SK-N-SH (cell line): ENCODE data around the gene KLF15. TPM values are rescaled to one million over a fixed set of nuclear protein-coding genes. Genes with fewer than 3 reads are reported as not detected.

Experiments used
- CTCF ChIA-PET: fragments of 300-600, 350-600 bp; formaldehyde crosslinking; extraction: SDS; loops from one replicate; lab custom pipeline; 2021; lab: Yijun Ruan, JAX
- POLR2A ChIA-PET: fragments of 350-600 bp; sonication (Branson Sonifier 250); formaldehyde crosslinking; extraction: SDS; loops from one replicate; lab custom pipeline; 2020; ENCODE audit warnings: antibody characterized with exemption, inconsistent platforms; lab: Yijun Ruan, JAX
- DNase-seq: peaks from one replicate; pipeline ENCODE4 v3.0.0; 2012
- H2AFZ ChIP-seq: fragments of 200-600 bp; sonication (generic); 2 replicates; pipeline ENCODE4 v1.8.1; 2016; ENCODE audit warnings: antibody characterized with exemption, mild to moderate bottlenecking, low read depth
- H3F3A ChIP-seq: fragments of 200-600 bp; sonication (generic); replicated peaks from 2 replicates; pipeline ENCODE3; 2016; ENCODE audit warnings: antibody characterized with exemption, mild to moderate bottlenecking; ENCODE audit not compliant: insufficient read depth
- H3K27ac ChIP-seq, 2 experiments: fragments of 200-500 bp in 1 of 2; fragments of 200-600 bp in 1 of 2; sonication (Bioruptor generic) in 1 of 2; sonication (generic), shearing (Covaris generic) in 1 of 2; 2 replicates each; pipeline versions ENCODE4 v1.5.1 to v1.6.1; 2014 to 2016; ENCODE audit warnings: low read depth in 2 of 2, inconsistent platforms in 1 of 2, low read length in 1 of 2, mild to moderate bottlenecking in 1 of 2, mixed read lengths in 1 of 2
- H3K27me3 ChIP-seq: fragments of 200-600 bp; sonication (generic), shearing (Covaris generic); 2 replicates; pipeline ENCODE4 v1.6.1; 2016; ENCODE audit warnings: mixed run types; ENCODE audit not compliant: insufficient read depth
- H3K36me3 ChIP-seq, 2 experiments: fragments of 200-500 bp in 1 of 2; fragments of 200-600 bp in 1 of 2; sonication (Bioruptor generic) in 1 of 2; sonication (generic) in 1 of 2; replicated peaks in 1 of 2; 2 replicates each; pipeline versions ENCODE3 to v1.5.1; 2014 to 2016; ENCODE audit warnings: low read length in 1 of 2, mild to moderate bottlenecking in 1 of 2; ENCODE audit not compliant: insufficient read depth in 2 of 2, control insufficient read depth in 1 of 2
- H3K4me1 ChIP-seq, 2 experiments: fragments of 200-500 bp in 1 of 2; fragments of 200-600 bp in 1 of 2; sonication (Bioruptor generic) in 1 of 2; sonication (generic), shearing (Covaris generic) in 1 of 2; 2 replicates each; pipeline versions ENCODE4 v1.5.1 to v1.6.1; 2014 to 2016; ENCODE audit warnings: low read depth in 1 of 2, low read length in 1 of 2, mixed run types in 1 of 2; ENCODE audit not compliant: insufficient read depth in 2 of 2, control insufficient read depth in 1 of 2
- H3K4me2 ChIP-seq: fragments of 200-600 bp; sonication (generic), shearing (Covaris generic); 2 replicates; pipeline ENCODE4 v1.6.1; 2017; ENCODE audit warnings: mixed run types
- H3K4me3 ChIP-seq, 2 experiments: fragments of 200-500 bp in 1 of 2; fragments of 200-600 bp in 1 of 2; sonication (Bioruptor generic) in 1 of 2; sonication (generic), shearing (Covaris generic) in 1 of 2; 2 replicates each; pipeline versions ENCODE4 v1.5.1 to v1.8.1; 2014 to 2016; ENCODE audit warnings: low read depth in 2 of 2, inconsistent platforms in 1 of 2, low read length in 1 of 2, mild to moderate bottlenecking in 1 of 2, mixed read lengths in 1 of 2, moderate library complexity in 1 of 2
- H3K79me2 ChIP-seq: fragments of 200-600 bp; sonication (generic); 2 replicates; pipeline ENCODE4 v1.8.1; 2017; ENCODE audit warnings: mild to moderate bottlenecking; ENCODE audit not compliant: insufficient read depth
- H3K9ac ChIP-seq: fragments of 200-600 bp; sonication (generic); 2 replicates; pipeline ENCODE4 v1.6.1; 2017; ENCODE audit warnings: mixed run types
- H3K9me2 ChIP-seq: fragments of 200-600 bp; sonication (generic); 2 replicates; pipeline ENCODE4 v1.6.1; 2017; ENCODE audit warnings: mixed run types
- H3K9me3 ChIP-seq: fragments of 200-600 bp; sonication (generic); 2 replicates; pipeline ENCODE4 v1.6.1; 2017; ENCODE audit warnings: mixed run types, mild to moderate bottlenecking, moderate library complexity
- H4K20me1 ChIP-seq: fragments of 200-600 bp; sonication (generic); 2 replicates; pipeline ENCODE4 v1.6.1; 2017; ENCODE audit warnings: mild to moderate bottlenecking, mixed run types; ENCODE audit not compliant: insufficient read depth
- CHD2 ChIP-seq: fragments of 150-350 bp; IDR thresholded peaks from 2 replicates; pipeline ENCODE4 v1.6.1; 2018; ENCODE audit warnings: low read length; ENCODE audit not compliant: partially characterized antibody
- CTCF ChIP-seq: fragments of 200-600 bp; sonication (generic); IDR thresholded peaks from 2 replicates; pipeline ENCODE4 v1.6.1; 2017; ENCODE audit warnings: antibody characterized with exemption, mild to moderate bottlenecking, moderate library complexity
- EZH2phosphoT487 ChIP-seq: fragments of 200-600 bp; sonication (generic); IDR thresholded peaks from 2 replicates; pipeline ENCODE4 v1.6.1; 2017; ENCODE audit warnings: low read depth, mixed run types, mild to moderate bottlenecking, antibody characterized with exemption, moderate library complexity, borderline replicate concordance
- FOSL2 ChIP-seq: IDR thresholded peaks from 2 replicates; pipeline ENCODE4 v1.4.0; 2012; ENCODE audit warnings: low read depth, mild to moderate bottlenecking, moderate library complexity, borderline replicate concordance
- FOXJ3 ChIP-seq: sonication (generic); formaldehyde crosslinking; IDR thresholded peaks from 2 replicates; pipeline ENCODE4 v1.5.1; 2020; ENCODE audit warnings: mild to moderate bottlenecking, missing genetic modification reagents
- FOXM1 ChIP-seq: IDR thresholded peaks from 2 replicates; pipeline ENCODE4 v1.4.0; 2012; ENCODE audit warnings: low read depth, mild to moderate bottlenecking
- GATA2 ChIP-seq: sonication (generic); formaldehyde crosslinking; IDR thresholded peaks from 2 replicates; pipeline ENCODE4 v1.5.0; 2020; ENCODE audit warnings: mild to moderate bottlenecking, missing genetic modification reagents
- JUND ChIP-seq: IDR thresholded peaks from 2 replicates; pipeline ENCODE4 v1.4.0; 2012
- MAX ChIP-seq: IDR thresholded peaks from 2 replicates; pipeline ENCODE4 v1.4.0; 2012; ENCODE audit warnings: low read depth
- MEF2A ChIP-seq: IDR thresholded peaks from 2 replicates; pipeline ENCODE4 v1.4.0; 2012; ENCODE audit warnings: low read depth, borderline replicate concordance
- MXI1 ChIP-seq: IDR thresholded peaks from 2 replicates; pipeline ENCODE4 v1.6.1; 2012; ENCODE audit warnings: mild to moderate bottlenecking, low read depth, low read length, improper control_type of control experiment
- NFIC ChIP-seq: IDR thresholded peaks from 2 replicates; pipeline ENCODE4 v1.4.0; 2012; ENCODE audit warnings: borderline replicate concordance
- PBX3 ChIP-seq: IDR thresholded peaks from 2 replicates; pipeline ENCODE4; 2012
- RCOR1 ChIP-seq: fragments of 150-350 bp; IDR thresholded peaks from 2 replicates; pipeline ENCODE4 v1.6.1; 2017; ENCODE audit warnings: antibody characterized with exemption, low read length
- RFX5 ChIP-seq: IDR thresholded peaks from 2 replicates; pipeline ENCODE4 v1.6.1; 2012; ENCODE audit warnings: mild to moderate bottlenecking, improper control_type of control experiment, low read length
- RXRA ChIP-seq: IDR thresholded peaks from 2 replicates; pipeline ENCODE4 v1.4.0; 2012; ENCODE audit warnings: low read depth, mild to moderate bottlenecking, borderline replicate concordance
- TAF1 ChIP-seq: IDR thresholded peaks from 2 replicates; pipeline ENCODE4 v1.6.1; 2012; ENCODE audit warnings: low read depth, mild to moderate bottlenecking, low read length, moderate library complexity, borderline replicate concordance
- TCF12 ChIP-seq: IDR thresholded peaks from 2 replicates; pipeline ENCODE4 v1.4.0; 2012
- USF2 ChIP-seq: fragments of 150-350 bp; IDR thresholded peaks from 2 replicates; pipeline ENCODE4 v1.6.1; 2017; ENCODE audit warnings: antibody characterized with exemption, low read length, low read depth, borderline replicate concordance
- WGBS: methylation state at CpG from one replicate; pipeline ENCODE4 v1.1.6; 2017; ENCODE audit warnings: low lambda C conversion rate; 5-methylcytosine and 5-hydroxymethylcytosine counted together
- polyA plus RNA-seq, 3 experiments: library from polyadenylated mRNA; depleted of rRNA; stranded (reverse); fragments of >200 nt; gene quantifications; 2 replicates each; pipeline ENCODE4 v1.2.3, GENCODE V29; 2012

The KLF15 gene
- polyA plus RNA-seq, 1 of the 3 experiments (the other 2 are of a cell fraction) = 0.28 TPM

- H3K9me3 ChIP-seq = no peaks in the 10 kb centered on the region
- no peak for DNase-seq
- H3K27me3 ChIP-seq = no peaks in the 10 kb centered on the region
- CTCF ChIA-PET = interaction anchor here (0.8 kb wide), 1 partner anchor 66 kb away, joined by 4 read pairs; no protein-coding TSS in a partner anchor
- H3K36me3 ChIP-seq = no peaks in the 10 kb centered on the region
- no peaks in the 10 kb centered on the region for H3K4me1 ChIP-seq
- H4K20me1 ChIP-seq = no peaks in the 10 kb centered on the region
- POLR2A ChIA-PET = no interaction called here
- H3F3A ChIP-seq = no peaks in the 10 kb centered on the region
- H3K79me2 ChIP-seq = no peaks in the 10 kb centered on the region
- TF ChIP-seq RCOR1 (no peak), PBX3 (no peak), FOXM1 (no peak), FOXJ3 (CRISPR knock-in tag) (no peak), EZH2phosphoT487 (no peak), MEF2A (no peak)
- no peak overlapping the region for H3K4me3 ChIP-seq
- H3K9me2 ChIP-seq = no peaks in the 10 kb centered on the region
- H3K27ac ChIP-seq = no peak overlapping the region
- H3K4me2 ChIP-seq = no peak overlapping the region
- WGBS = 59% methylated on average over 7 of the region's 7 CpGs
- H2AFZ ChIP-seq = no peak overlapping the region
- H3K9ac ChIP-seq = no peak overlapping the region
These were observed 44.9 kb downstream of the KLF15 start for GRCh38 chr3:126312341-126312740.

GRCh38 chr3:126311338-126311978 is 45.8 kb downstream of the KLF15 start:
- Histone ChIP-seq H3K4me1 (no peaks in the 10 kb centered on the region), H3K36me3 (no peaks in the 10 kb centered on the region), H3K9ac (no peak overlapping the region), H3K9me3 (no peaks in the 10 kb centered on the region), H3F3A (no peaks in the 10 kb centered on the region), H3K4me3 (no peak overlapping the region), H3K4me2 (no peak overlapping the region), H3K9me2 (no peaks in the 10 kb centered on the region), H3K79me2 (no peaks in the 10 kb centered on the region), H3K27ac (no peak overlapping the region), H3K27me3 (no peaks in the 10 kb centered on the region), H4K20me1 (no peaks in the 10 kb centered on the region), H2AFZ (no peak overlapping the region)
- WGBS = 41% methylated on average over 4 of the region's 7 CpGs
- no peak for DNase-seq
- CTCF ChIA-PET = interaction anchor here (0.8 kb wide), 1 partner anchor 65 kb away, joined by 4 read pairs; no protein-coding TSS in a partner anchor
- POLR2A ChIA-PET = no interaction called here
- no peak for TF ChIP-seq TAF1
- no peak for TF ChIP-seq RCOR1
- TF ChIP-seq MEF2A = no peak
- TF ChIP-seq NFIC = no peak
- no peak for TF ChIP-seq USF2
- no peak for TF ChIP-seq MXI1
- no peak for TF ChIP-seq CHD2
- no peak for TF ChIP-seq MAX
- no peak for TF ChIP-seq CTCF
- TF ChIP-seq RXRA = no peak
- no peak for TF ChIP-seq TCF12
- TF ChIP-seq GATA2 (CRISPR knock-in tag) = no peak
- TF ChIP-seq FOXJ3 (CRISPR knock-in tag) = no peak
- TF ChIP-seq PBX3 = no peak
- no peak for TF ChIP-seq EZH2phosphoT487
- no peak for TF ChIP-seq FOSL2
- TF ChIP-seq RFX5 = no peak
- TF ChIP-seq JUND = no peak
